ENCODE measurements around the gene MED12L. TPM values are rescaled to one million over a fixed set of nuclear protein-coding genes. Genes with fewer than 3 reads are reported as not detected.

MED12L gene
- total RNA-seq, 3 donors from 2014 or later: 0.48 to 1.6 (median 1.6) TPM

DNA sequence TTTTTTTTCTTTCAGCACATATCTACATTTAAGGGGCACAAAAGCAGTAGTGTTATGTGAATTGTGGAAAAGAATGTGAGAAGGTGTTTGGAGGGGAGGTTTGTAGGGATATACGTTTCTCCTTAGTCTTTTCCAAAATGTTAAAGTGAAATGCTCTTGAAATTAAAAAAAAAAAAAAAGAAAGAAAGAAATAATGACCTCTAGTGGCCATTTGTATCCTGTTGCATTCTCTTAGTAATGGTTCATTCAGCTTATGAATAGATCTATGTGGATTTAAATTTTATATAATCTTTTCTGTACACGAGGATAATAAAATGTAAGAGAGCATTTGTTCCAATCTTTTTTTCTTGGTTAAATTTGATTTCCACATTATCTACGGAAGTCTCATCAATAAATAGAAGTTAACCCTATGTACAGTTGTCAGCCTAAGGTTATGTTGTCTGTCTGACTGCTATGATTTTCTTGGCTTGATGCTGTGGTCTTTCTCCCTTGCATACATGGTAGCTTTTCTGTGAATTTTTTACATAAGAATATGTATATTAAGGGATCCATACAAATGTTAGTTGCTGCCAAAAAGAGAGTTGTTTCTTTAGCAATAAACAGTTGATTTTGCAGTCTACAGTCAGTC is 242.2 kb downstream of the MED12L start:
- no peak for DNase-seq (ENCODE audit: low spot score in 2 of 2)
- Histone ChIP-seq H3K36me3 (no peaks in the 10 kb centered on the region), H3K27me3 (no peaks in the 10 kb centered on the region), H3K4me1 (no peaks in the 10 kb centered on the region), H3K9me3 (no peaks in the 10 kb centered on the region), H3K4me3 (peak overlapping the region in 2 of 3 donors; percentile 19 to 34), H3K27ac (peak overlapping the region; percentile 3 to 27)
- intact Hi-C loops (cut with DNase I; ENCODE audit: low total_unique reads): loop anchor here (10.0 kb wide), 1 partner anchor 1157 kb away; no protein-coding TSS in a partner anchor
- TF ChIP-seq, protein P1, sequence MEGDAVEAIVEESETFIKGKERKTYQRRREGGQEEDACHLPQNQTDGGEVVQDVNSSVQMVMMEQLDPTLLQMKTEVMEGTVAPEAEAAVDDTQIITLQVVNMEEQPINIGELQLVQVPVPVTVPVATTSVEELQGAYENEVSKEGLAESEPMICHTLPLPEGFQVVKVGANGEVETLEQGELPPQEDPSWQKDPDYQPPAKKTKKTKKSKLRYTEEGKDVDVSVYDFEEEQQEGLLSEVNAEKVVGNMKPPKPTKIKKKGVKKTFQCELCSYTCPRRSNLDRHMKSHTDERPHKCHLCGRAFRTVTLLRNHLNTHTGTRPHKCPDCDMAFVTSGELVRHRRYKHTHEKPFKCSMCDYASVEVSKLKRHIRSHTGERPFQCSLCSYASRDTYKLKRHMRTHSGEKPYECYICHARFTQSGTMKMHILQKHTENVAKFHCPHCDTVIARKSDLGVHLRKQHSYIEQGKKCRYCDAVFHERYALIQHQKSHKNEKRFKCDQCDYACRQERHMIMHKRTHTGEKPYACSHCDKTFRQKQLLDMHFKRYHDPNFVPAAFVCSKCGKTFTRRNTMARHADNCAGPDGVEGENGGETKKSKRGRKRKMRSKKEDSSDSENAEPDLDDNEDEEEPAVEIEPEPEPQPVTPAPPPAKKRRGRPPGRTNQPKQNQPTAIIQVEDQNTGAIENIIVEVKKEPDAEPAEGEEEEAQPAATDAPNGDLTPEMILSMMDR (IDR thresholded peaks at IDR 0.05): peak; percentile 28 to 46 (median 40)
- no peak for TF ChIP-seq POLR2AphosphoS5 (IDR thresholded peaks at IDR 0.05)

DNA sequence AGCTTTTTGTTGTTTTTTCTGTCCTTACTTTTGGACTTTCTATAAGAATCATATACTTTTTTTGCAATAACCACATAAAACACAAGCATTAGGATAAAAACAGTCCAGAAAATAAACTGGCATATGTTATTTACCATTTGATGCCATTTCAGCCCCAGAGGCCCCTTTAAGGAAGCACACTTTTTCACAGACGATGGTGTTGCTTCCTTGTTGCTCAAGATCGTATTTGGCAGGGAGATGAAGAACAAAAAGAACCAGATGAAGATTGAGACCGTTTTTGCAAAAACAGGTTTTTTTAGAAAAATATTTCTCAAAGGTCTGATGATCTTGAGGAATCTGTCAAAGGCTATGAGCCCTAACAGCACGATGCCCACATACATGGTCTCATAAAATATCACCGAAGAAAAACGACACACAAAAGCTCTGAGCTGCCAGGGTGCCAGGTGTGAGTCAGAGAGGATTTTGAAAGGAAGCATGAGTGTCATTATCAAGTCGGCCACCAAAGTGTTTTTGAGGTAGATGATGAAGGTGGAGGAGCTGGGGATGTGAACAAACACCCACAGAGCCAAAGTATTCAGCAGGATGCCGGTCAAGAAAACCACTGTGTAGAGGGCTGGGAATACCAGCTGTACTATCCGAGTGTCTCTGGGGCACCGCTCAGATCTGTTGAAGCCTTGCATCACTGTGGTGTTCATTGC is 243.0 kb downstream of the MED12L start:
- H3K9me3 ChIP-seq: no peaks in the 10 kb centered on the region
- peak overlapping the region; percentile 16 to 27 for H3K27ac ChIP-seq
- peak in 1 of 2 donors; percentile 22 for DNase-seq (ENCODE audit: low spot score in 2 of 2)
- no peaks in the 10 kb centered on the region for H3K4me1 ChIP-seq
- H3K27me3 ChIP-seq: no peaks in the 10 kb centered on the region
- H3K36me3 ChIP-seq: no peaks in the 10 kb centered on the region
- peak overlapping the region; percentile 19 to 39 (median 34) for H3K4me3 ChIP-seq
- TF ChIP-seq POLR2AphosphoS5 (IDR thresholded peaks at IDR 0.05) (no peak), POLR2A (IDR thresholded peaks at IDR 0.05) (no peak)
- TF ChIP-seq, protein P1 (IDR thresholded peaks at IDR 0.05): no peak
- intact Hi-C loops (cut with DNase I; ENCODE audit: low total_unique reads): loop anchor here (10.0 kb wide), 1 partner anchor 1156 kb away; no protein-coding TSS in a partner anchor

DNA sequence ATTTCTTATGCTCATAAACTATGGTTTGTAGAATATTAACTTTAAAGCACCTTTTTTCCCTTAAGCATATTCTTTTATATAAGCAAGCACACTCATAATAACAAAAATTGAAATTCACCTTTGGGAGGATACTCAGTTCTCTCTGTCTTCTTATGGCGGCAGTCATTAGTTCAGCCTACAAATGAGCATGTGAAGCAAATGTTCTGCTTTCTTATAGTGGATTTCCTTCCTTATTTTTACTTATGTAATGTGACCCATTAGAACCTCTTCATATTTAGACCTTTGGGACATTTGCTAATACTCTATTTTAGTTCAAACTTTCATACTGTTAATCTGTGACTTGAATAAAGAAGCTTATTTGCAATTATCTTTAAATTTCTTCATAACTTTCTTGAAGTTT is 243.9 kb downstream of the MED12L start, which contains the start of gene P2RY13:
Gene P2RY13 (minus strand): TSS at position 187 of the 400 bp plus-strand sequence. CDS start 21 bp downstream, at position 166.
- no peak for DNase-seq (ENCODE audit: low spot score in 2 of 2)
- Histone ChIP-seq H3K27me3 (no peaks in the 10 kb centered on the region), H3K36me3 (no peaks in the 10 kb centered on the region), H3K4me3 (peak within 1 kb of the TSS; percentile 19 to 39 (median 34)), H3K4me1 (no peaks in the 10 kb centered on the region), H3K27ac (peak within 1 kb of the TSS; percentile 16 to 27), H3K9me3 (no peaks in the 10 kb centered on the region)
- TF ChIP-seq POLR2AphosphoS5 (IDR thresholded peaks at IDR 0.05): no peak
- TF ChIP-seq, protein P1 (IDR thresholded peaks at IDR 0.05): no peak
- no peak for TF ChIP-seq POLR2A (IDR thresholded peaks at IDR 0.05)
- intact Hi-C loops (cut with DNase I; ENCODE audit: low total_unique reads): loop anchor here (10.0 kb wide), 1 partner anchor 1155 kb away; no protein-coding TSS in a partner anchor

DNA sequence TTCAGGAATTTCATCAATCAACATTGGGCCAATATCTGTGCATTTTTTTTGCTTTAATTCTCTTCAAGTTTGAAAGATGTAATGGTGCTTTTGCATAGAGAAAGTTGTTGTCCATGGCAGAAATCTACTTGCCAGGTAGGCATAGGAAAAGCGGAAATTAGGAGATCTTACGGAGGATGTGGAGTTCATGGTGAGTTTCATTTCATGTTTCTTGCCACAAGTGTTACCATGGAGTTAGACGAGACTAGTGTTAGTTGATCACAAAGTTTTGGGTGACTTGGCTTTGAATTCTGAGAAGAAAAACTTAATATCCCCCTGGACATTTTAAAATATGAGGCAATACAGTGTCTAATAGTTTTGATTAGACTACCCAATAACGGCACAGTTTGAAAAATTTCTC is 244.9 kb downstream of the MED12L start:
- TF ChIP-seq POLR2AphosphoS5 (IDR thresholded peaks at IDR 0.05): no peak
- TF ChIP-seq, protein P1 (IDR thresholded peaks at IDR 0.05): no peak
- no peaks in the 10 kb centered on the region for H3K27me3 ChIP-seq
- no peak overlapping the region for H3K4me3 ChIP-seq
- H3K27ac ChIP-seq: no peak overlapping the region
- no peaks in the 10 kb centered on the region for H3K4me1 ChIP-seq
- no peak for DNase-seq (ENCODE audit: low spot score in 2 of 2)
- no peaks in the 10 kb centered on the region for H3K9me3 ChIP-seq
- intact Hi-C loops (cut with DNase I; ENCODE audit: low total_unique reads): no loop called here
- no peaks in the 10 kb centered on the region for H3K36me3 ChIP-seq

DNA sequence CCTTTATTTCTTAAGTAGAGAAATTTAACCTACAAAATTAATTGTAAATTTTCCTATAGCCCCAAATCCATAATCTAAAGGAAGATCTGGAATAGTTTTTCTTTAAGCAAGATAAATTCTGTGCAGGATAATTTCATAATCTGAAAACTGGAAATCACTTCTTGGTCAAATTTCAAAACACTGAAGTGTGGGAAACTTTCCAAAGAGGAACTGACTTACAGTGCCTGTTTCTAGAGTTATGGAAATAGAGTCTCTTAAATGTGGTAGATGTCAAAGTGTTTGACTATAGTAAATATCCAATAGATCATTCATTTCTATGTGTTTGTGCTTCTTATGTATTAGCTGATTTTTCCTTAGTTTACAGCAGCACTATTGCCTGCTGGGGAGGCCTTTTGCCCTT is 245.4 kb downstream of the MED12L start:
- DNase-seq (ENCODE audit: low spot score in 2 of 2): no peak
- Histone ChIP-seq H3K9me3 (no peaks in the 10 kb centered on the region), H3K4me1 (no peaks in the 10 kb centered on the region), H3K36me3 (no peaks in the 10 kb centered on the region), H3K27ac (no peak overlapping the region), H3K27me3 (no peaks in the 10 kb centered on the region), H3K4me3 (no peak overlapping the region)
- intact Hi-C loops (cut with DNase I; ENCODE audit: low total_unique reads): no loop called here
- TF ChIP-seq, protein P1 (IDR thresholded peaks at IDR 0.05): no peak
- TF ChIP-seq POLR2A (IDR thresholded peaks at IDR 0.05): no peak
- TF ChIP-seq POLR2AphosphoS5 (IDR thresholded peaks at IDR 0.05): no peak

Data from breast epithelium (tissue), 4 donors.